GM10266 (cell line): Measurements from ENCODE around the gene NR6A1.

Experiments used
- DNase-seq: peaks from one replicate; pipeline ENCODE4 v3.0.0; 2012; ENCODE audit errors: extremely low spot score
- TF ChIP-seq, protein P1 (sequence below): IDR thresholded peaks from 2 replicates; pipeline ENCODE4 v1.5.1; 2012; ENCODE audit warnings: mild to moderate bottlenecking, low read depth; ENCODE audit not compliant: control insufficient read depth, insufficient read depth; ENCODE audit errors: missing control alignments

NR6A1 gene

DNA sequence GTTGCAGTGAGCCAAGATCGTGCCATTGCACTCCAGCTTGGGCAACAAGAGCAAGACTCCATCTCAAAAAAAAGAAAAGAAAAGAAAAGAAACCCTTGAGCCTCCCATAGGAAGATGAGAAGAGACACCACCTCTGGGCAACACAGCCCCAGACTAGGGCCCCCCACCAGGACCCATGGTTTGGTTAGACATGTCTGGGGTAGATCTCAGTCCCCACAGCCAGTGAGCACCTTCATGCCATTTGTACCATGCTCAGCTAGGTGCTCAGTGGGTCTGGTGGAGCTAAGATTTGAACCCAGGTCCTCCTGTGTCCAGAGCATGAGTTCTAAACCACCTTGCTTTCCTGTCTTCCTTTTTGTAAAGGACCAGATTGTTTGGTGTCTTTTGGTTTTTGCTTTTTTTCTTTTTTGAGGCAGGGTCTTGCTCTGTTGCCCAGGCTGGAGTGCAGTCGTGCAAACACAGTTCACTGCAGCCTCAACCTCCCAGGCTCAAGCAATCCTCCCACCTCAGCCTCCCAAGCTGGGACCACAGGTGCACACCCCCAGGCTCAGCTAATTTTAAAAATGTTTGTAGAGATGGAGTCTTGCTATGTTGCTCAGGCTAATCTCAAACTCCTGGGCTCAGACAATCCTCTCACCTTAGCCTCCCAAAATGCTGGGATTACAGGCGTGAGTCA lies 17.6 kb upstream of the NR6A1 start:
- no peak for DNase-seq
- TF ChIP-seq, protein P1, sequence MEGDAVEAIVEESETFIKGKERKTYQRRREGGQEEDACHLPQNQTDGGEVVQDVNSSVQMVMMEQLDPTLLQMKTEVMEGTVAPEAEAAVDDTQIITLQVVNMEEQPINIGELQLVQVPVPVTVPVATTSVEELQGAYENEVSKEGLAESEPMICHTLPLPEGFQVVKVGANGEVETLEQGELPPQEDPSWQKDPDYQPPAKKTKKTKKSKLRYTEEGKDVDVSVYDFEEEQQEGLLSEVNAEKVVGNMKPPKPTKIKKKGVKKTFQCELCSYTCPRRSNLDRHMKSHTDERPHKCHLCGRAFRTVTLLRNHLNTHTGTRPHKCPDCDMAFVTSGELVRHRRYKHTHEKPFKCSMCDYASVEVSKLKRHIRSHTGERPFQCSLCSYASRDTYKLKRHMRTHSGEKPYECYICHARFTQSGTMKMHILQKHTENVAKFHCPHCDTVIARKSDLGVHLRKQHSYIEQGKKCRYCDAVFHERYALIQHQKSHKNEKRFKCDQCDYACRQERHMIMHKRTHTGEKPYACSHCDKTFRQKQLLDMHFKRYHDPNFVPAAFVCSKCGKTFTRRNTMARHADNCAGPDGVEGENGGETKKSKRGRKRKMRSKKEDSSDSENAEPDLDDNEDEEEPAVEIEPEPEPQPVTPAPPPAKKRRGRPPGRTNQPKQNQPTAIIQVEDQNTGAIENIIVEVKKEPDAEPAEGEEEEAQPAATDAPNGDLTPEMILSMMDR, result no peak

DNA sequence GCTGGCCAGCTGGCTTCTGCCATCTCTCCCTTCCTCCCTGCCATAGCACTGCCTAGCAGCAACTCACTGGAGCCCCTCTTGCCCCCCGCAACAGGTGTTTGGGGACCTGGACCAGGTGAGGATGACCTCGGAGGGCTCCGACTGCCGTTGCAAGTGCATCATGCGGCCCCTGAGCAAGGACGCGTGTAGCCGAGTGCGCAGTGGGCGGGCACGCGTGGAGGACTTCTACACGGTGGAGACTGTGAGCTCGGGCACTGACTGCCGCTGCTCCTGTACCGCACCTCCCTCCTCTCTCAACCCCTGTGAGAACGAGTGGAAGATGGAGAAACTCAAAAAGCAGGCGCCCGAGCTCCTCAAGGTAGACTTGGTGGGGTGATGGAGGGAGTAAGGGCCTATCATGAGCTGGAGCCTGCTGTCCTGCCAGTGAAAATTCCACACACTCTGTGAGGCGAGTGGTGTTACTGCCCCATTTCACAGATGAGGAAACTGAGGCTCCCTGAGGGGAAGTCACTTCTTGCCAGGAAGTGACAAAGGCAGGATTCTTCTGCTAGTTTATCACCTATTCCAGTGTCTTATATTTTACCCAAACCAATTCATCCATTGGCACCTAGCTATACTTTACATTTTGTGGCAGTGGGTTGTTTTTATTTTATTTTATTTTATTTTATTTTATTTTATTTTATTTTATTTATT lies 15.9 kb upstream of the NR6A1 start:
- no peak for DNase-seq
- TF ChIP-seq, protein P1, result no peak

DNA sequence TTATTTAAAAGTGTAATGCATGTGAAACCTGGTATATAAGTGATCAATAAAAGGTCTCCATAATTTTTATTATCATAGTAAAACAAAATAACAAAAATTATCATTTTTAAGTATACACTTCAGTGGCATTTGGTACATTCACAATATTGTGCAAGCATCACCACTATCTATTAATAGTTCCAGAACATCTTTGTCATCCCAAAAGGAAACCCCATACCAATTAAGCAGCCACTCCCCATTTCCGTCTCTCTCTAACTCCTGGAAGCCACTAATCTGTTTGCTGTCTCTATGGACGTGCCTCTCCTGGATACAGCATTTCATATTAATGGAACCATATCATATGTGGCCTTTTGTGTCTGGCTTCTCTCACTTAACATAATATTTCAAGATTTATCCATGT lies 13.4 kb upstream of the NR6A1 start:
- no peak for DNase-seq
- TF ChIP-seq, protein P1, result no peak

DNA sequence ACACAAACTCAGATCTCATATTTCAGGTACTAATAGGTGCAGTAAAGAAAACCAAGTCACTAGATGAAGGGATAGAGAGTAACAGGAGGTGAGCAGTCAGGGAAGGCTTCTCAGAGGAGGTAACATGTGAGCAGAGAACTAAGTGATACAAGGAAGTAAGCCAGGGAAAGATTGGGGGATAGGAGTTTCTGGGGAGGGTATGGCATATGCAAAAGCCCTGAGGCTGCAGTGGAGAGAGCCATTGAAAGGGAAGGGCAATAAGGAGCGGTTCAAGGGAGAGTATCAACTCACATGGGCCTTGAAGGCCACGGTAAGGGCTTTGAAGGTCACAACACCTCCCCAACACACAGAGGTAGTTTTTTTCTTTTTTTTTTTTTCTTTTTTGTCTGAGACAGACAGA lies 12.7 kb upstream of the NR6A1 start:
- TF ChIP-seq, protein P1, result no peak
- DNase-seq, result no peak

DNA sequence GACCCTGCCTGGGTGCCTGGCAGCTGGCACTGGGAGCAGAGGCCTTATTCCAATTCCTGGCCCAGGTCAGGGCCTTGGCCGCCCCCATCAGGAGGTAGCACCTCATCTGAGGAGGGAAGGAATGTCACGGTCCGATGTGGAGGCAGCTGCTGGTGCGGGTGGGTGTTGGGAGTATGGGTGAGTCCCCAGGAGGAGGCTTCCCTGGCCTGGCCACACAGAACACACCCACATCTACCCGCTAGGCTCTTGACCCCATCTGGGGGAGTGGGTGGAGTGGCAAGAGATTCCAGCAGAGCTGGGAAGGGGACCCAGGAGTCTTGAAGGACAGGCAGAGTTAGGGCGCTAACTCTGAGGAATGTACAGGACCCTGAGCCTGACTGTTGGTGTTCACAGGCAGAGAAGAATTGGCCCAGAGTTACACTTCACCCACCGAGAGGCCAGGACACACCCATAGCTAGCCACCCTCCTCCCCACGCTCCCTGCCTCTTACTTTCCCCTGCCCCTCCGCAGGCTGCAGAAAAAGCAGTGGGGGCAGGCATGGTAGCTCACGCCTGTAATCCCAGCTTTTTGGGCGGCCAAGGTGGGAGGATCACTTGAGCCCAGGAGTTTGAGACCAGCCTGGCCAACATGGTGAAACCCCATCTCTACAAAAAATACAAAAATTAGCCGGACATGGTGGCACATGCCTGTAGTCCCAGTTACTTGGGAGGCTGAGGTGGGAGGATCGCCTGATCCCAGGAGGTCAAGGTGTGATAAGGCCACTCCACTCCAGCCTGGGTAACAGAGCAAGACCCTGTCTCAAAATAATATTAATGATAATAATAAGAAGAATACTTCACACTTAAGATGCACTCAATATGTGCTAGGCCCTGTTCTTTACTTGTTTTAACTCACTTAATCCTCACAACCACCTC lies 11.8 kb upstream of the NR6A1 start:
- no peak for DNase-seq
- TF ChIP-seq, protein P1, result no peak

DNA sequence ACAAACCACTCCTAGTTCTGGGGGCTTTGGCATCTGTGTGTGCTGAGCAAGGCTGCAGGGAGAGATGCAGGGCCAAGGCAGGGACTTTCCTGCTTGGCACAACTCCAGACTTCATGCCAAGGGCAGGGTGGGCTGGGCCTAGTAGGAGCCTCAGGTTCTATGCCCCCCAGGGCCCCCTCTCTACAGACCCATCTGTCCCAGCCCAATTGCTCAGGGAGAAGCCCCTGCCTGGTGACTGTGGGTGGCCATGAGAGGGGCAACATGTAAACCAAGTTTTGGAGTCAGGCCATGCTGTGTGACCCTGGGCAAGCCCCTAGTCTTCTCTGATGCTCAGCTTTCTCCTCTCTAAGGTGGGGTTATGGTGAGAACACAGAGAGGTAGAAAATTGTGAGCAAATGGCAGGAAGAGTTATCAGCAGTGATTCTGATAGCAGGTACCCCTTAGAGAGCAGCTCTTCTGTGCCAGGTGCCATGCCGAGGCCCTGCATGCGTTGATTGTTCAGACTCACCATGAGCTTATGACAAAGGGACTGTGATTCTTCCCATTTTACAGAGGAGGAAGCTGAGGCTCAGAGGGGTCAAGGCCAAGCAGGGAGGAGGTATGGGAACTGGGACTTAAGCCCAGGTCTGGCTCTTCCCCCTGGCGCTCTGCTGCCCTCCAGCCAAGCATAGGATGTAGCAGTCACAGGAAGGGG lies 11.0 kb upstream of the NR6A1 start:
- TF ChIP-seq, protein P1, result no peak
- DNase-seq, result no peak
